A549 (cell line): ENCODE data around the gene ZGLP1. TPM values are rescaled to one million over a fixed set of nuclear protein-coding genes. Genes with fewer than 3 reads are reported as not detected.
"Not testable (repeated sequence)": the region's sequence is repeated elsewhere in the genome, so short reads cannot be mapped to it uniquely, and the experiment has no call there.

Experiments
- ATAC-seq, 2 experiments: fragments of 200-7000 bp in 1 of 2; fragments of >200 bp in 1 of 2; cut with Nextera tagmentation in 1 of 2; cut with Tn5 transposase in 1 of 2; 3 replicates each; pipeline versions ENCODE4 v1.8.0 to v1.9.1; 2018 to 2020; ENCODE audit warnings: mild to moderate bottlenecking in 1 of 2, moderate library complexity in 1 of 2
- CTCF ChIA-PET: fragments of 300-600 bp; sonication (Branson Sonifier 250); formaldehyde crosslinking; extraction: SDS; loops from one replicate; lab custom pipeline; 2021; ENCODE audit warnings: antibody characterized with exemption, inconsistent platforms; lab: Yijun Ruan, JAX
- POLR2A ChIA-PET: fragments of 350-600 bp; formaldehyde crosslinking; extraction: SDS; loops from one replicate; lab custom pipeline; 2021; ENCODE audit warnings: antibody characterized with exemption, inconsistent platforms; lab: Yijun Ruan, JAX
- DNase-seq, 2 experiments: peaks; one replicate each; pipeline versions ENCODE4 v3.0.0 to v3.0.0-alpha.2; 2011 to 2016; ENCODE audit warnings: low read depth in 1 of 2, low spot score in 1 of 2
- FAIRE-seq: peaks from 2 replicates; lab custom pipeline; 2011; peaks lifted over from hg19 to GRCh38; lab: Jason Lieb, UNC
- H3K27ac ChIP-seq, 2 experiments: fragments of >200 bp; sonication (Bioruptor Twin); formaldehyde crosslinking; 3 replicates each; pipeline ENCODE4 v1.5.1; 2016 to 2017
- H3K4me1 ChIP-seq: fragments of >200 bp; sonication (Bioruptor Twin); formaldehyde crosslinking; 3 replicates; pipeline ENCODE4 v1.6.1; 2016
- H3K4me2 ChIP-seq: fragments of >200 bp; sonication (Bioruptor Twin); formaldehyde crosslinking; 3 replicates; pipeline ENCODE4 v1.6.1; 2016
- H3K4me3 ChIP-seq: fragments of >200 bp; sonication (Bioruptor Twin); formaldehyde crosslinking; 3 replicates; pipeline ENCODE4 v1.5.1; 2016
- H3K9me3 ChIP-seq: fragments of >200 bp; sonication (Bioruptor Twin); formaldehyde crosslinking; 3 replicates; pipeline ENCODE4 v1.6.1; 2016
- CHD2 ChIP-seq: fragments of 150-350 bp; IDR thresholded peaks from 2 replicates; pipeline ENCODE4 v1.6.1; 2014; ENCODE audit warnings: low read length; ENCODE audit not compliant: partially characterized antibody
- E2F6 ChIP-seq: IDR thresholded peaks from 2 replicates; pipeline ENCODE4 v1.6.1; 2012; ENCODE audit warnings: low read depth, borderline replicate concordance
- GATA3 ChIP-seq: IDR thresholded peaks from 2 replicates; pipeline ENCODE4 v1.6.1; 2012; ENCODE audit warnings: borderline replicate concordance
- JUN ChIP-seq, 2 experiments: fragments of >200 bp; sonication (Bioruptor Twin); formaldehyde crosslinking; IDR thresholded peaks; 2 replicates in 1 of 2; 3 replicates in 1 of 2; pipeline ENCODE4 v1.6.1; 2016 to 2017
- MAZ ChIP-seq: fragments of 150-350 bp; IDR thresholded peaks from 2 replicates; pipeline ENCODE4 v1.6.1; 2014; ENCODE audit warnings: antibody characterized with exemption, low read depth, low read length, borderline replicate concordance
- POLR2AphosphoS2 ChIP-seq: conservative IDR thresholded peaks from 2 replicates; pipeline ENCODE4 v1.6.1; 2012; ENCODE audit warnings: low read length, improper control_type of control experiment, inconsistent platforms
- RAD21 ChIP-seq, 2 experiments: fragments of >200 bp in 1 of 2; sonication (Bioruptor Twin) in 1 of 2; formaldehyde crosslinking in 1 of 2; IDR thresholded peaks in 1 of 2; conservative IDR thresholded peaks in 1 of 2; 2 replicates in 1 of 2; 3 replicates in 1 of 2; pipeline ENCODE4 v1.6.1; 2012 to 2018; ENCODE audit warnings: inconsistent platforms in 1 of 2
- REST ChIP-seq: fragments of 200-600 bp; sonication (generic); IDR thresholded peaks from 2 replicates; pipeline ENCODE4 v1.6.1; 2016; ENCODE audit warnings: antibody characterized with exemption, mild to moderate bottlenecking, moderate library complexity
- TFCP2L1 ChIP-seq: fragments of 250-450 bp; sonication (Bioruptor Pico); IDR thresholded peaks from 2 replicates; pipeline ENCODE4 v1.5.0; 2021; ENCODE audit warnings: mild to moderate bottlenecking
- ZC3H11A ChIP-seq: fragments of 450-650 bp; IDR thresholded peaks from 2 replicates; pipeline ENCODE4 v1.6.1; 2014; ENCODE audit warnings: antibody characterized with exemption, mild to moderate bottlenecking
- WGBS: methylation state at CpG from one replicate; pipeline ENCODE4 v1.1.6; 2017; ENCODE audit errors: missing lambda C conversion rate; 5-methylcytosine and 5-hydroxymethylcytosine counted together
- polyA plus RNA-seq, 4 experiments: library from polyadenylated mRNA; depleted of rRNA in 3 of 4; stranded (reverse); fragments of >200 nt; fragmentation: RNase III in 1 of 4; extraction: RNeasy Plus Mini Kit Qiagen cat#74134 plus additional on column Dnase treatment in 1 of 4; gene quantifications; 2 replicates in 3 of 4; 3 replicates in 1 of 4; pipeline ENCODE4 v1.2.3, GENCODE V29; 2011 to 2017
- TF ChIP-seq, protein P1 (sequence below): fragments of 250-450 bp; sonication (Bioruptor Pico); IDR thresholded peaks from 2 replicates; pipeline ENCODE4 v1.5.0; 2021; ENCODE audit warnings: mild to moderate bottlenecking, moderate library complexity, borderline replicate concordance
- TF ChIP-seq, protein P2 (sequence below): IDR thresholded peaks from 2 replicates; pipeline ENCODE4 v1.6.1; 2012
- TF ChIP-seq, protein P3 (sequence below): fragments of 450-650 bp; IDR thresholded peaks from 2 replicates; pipeline ENCODE4 v1.6.1; 2014; ENCODE audit warnings: antibody characterized with exemption

The ZGLP1 gene
- polyA plus RNA-seq, 2 of the 4 experiments (the other 2 are of a cell fraction), result 0.84 to 1.9 TPM

DNA sequence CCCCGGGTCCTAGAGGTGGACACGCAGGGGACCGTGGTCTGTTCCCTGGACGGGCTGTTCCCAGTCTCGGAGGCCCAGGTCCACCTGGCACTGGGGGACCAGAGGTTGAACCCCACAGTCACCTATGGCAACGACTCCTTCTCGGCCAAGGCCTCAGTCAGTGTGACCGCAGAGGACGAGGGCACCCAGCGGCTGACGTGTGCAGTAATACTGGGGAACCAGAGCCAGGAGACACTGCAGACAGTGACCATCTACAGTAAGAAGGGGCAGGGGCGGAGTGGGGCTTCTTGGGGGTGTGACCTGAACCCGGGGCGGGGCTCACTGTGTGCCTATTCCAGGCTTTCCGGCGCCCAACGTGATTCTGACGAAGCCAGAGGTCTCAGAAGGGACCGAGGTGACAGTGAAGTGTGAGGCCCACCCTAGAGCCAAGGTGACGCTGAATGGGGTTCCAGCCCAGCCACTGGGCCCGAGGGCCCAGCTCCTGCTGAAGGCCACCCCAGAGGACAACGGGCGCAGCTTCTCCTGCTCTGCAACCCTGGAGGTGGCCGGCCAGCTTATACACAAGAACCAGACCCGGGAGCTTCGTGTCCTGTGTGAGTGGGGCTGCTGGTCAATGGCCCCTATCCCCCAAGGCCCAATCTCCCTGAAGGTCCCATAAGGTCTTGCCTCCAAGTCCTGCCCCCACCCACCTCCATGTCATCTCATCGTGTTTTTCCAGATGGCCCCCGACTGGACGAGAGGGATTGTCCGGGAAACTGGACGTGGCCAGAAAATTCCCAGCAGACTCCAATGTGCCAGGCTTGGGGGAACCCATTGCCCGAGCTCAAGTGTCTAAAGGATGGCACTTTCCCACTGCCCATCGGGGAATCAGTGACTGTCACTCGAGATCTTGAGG is 25.3 kb downstream of the ZGLP1 start (continued):
- TF ChIP-seq REST (no peak), ZC3H11A (no peak), MAZ (no peak), TFCP2L1 (CRISPR knock-in tag) (no peak)

DNA sequence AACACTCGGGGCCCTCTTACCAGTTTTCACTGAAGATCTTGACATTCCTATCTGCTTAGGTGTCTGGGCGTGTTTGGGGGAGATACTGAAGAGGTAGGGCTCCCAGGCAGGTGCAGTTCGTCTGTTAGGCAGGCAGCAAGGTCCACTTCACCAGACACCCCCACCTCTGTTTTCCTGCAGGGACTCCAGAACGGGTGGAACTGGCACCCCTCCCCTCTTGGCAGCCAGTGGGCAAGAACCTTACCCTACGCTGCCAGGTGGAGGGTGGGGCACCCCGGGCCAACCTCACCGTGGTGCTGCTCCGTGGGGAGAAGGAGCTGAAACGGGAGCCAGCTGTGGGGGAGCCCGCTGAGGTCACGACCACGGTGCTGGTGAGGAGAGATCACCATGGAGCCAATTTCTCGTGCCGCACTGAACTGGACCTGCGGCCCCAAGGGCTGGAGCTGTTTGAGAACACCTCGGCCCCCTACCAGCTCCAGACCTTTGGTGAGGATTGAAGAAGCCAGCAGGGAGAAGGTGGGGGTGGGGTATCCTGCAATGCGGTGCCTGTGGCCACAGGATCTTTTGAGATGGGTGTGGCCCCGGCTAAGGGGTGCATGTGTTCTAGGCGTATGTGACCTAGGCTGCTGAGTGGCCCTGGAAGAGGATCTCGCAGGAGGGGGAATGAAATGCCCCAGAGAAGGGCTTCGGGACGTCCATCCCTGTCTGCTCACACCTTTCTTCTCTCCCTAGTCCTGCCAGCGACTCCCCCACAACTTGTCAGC is 26.1 kb downstream of the ZGLP1 start:
- 0 out of 3 replicates have a peak overlapping the region, but pooled peaks have one; percentile 14 for H3K4me2 ChIP-seq
- TF ChIP-seq, protein P1, sequence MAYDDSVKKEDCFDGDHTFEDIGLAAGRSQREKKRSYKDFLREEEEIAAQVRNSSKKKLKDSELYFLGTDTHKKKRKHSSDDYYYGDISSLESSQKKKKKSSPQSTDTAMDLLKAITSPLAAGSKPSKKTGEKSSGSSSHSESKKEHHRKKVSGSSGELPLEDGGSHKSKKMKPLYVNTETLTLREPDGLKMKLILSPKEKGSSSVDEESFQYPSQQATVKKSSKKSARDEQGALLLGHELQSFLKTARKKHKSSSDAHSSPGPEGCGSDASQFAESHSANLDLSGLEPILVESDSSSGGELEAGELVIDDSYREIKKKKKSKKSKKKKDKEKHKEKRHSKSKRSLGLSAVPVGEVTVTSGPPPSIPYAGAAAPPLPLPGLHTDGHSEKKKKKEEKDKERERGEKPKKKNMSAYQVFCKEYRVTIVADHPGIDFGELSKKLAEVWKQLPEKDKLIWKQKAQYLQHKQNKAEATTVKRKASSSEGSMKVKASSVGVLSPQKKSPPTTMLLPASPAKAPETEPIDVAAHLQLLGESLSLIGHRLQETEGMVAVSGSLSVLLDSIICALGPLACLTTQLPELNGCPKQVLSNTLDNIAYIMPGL (CRISPR knock-in tag), result no peak
- H3K27ac ChIP-seq, result no peak overlapping the region
- peak in 1 of 2 experiments; percentile 25; a peak in 1 of 6 replicates for ATAC-seq
- POLR2A ChIA-PET, result no interaction called here
- DNase-seq, result no peak
- H3K4me1 ChIP-seq, result peaks cover 8% of the 10 kb centered on the region; the same call in 1 of the 3 replicates
- 65% methylated on average over 18 of the region's 23 CpGs for WGBS
- CTCF ChIA-PET, result interaction anchor here (0.6 to 4.5 kb wide), 3 partner anchors 14 to 135 kb away, joined by 3 to 15 read pairs (median 3); partner anchors contain the start of gene ICAM1
- H3K4me3 ChIP-seq, result no peak overlapping the region
- no peaks in the 10 kb centered on the region for H3K9me3 ChIP-seq
- FAIRE-seq, result no peak

DNA sequence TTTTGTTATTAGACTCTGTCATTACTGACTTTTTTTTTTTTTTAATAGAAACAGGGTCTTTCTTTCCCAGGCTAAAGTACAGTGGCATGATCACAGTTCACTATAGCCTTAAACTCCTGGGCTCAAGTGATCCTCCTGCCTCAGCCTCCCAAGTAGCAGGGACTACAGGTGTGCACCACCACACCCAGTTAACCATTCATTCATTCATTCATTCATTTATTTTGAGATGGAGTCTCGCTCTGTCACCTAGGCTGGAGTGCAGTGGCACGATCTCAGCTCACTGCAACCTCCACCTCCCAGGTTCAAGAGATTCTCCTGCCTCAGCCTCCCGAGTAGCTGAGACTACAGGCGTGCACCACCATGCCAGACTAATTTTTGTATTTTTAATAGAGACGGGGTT is 27.6 kb downstream of the ZGLP1 start:
- H3K4me2 ChIP-seq, DNase-seq, POLR2A ChIA-PET, FAIRE-seq, H3K4me3 ChIP-seq, ATAC-seq, H3K27ac ChIP-seq, H3K9me3 ChIP-seq, H3K4me1 ChIP-seq: not testable (repeated sequence)
- CTCF ChIA-PET, result interaction anchor here (4.5 kb wide), 1 partner anchor 12 kb away, joined by 15 read pairs; the partner anchor contains the start of gene ICAM1
- WGBS, result 100% methylated on average over 4 of the region's 5 CpGs

DNA sequence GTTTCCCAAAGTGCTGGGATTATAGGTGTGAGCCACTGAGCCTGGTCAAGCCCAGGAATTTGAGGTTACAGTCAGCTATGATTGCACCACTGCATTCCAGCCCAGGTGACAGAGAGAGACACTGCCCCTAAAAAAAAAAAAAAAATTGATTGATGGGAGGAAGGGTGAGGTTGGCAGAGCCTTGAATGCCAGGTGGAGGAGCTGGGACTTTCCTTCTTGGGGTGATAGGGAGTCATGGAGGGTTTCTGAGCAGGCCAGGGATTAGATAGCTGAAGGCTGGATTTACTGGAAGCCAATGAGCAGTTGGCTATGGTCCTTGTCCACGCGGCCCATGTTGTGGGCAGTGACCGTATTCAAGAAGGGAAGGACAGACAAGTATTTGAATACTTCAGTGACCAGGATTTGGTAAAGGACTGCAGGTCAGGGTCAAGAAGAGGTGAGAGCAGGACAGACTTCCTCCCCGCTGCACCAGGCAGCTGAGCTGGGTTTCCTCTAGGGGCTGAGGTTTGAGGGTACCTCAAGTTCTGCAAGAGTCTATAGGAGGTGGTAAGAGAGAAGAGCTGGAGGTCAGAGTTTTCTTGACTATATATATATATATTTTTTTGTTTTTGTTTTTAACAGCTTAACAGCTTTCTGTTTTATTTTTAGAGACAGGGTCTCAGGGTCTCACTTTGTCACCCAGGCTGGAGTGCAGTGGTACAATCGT is 29.7 kb downstream of the ZGLP1 start:
- Histone ChIP-seq H3K4me3 (no peak overlapping the region), H3K4me2 (no peak overlapping the region), H3K27ac (no peak overlapping the region), H3K9me3 (no peaks in the 10 kb centered on the region), H3K4me1 (peaks cover 8% of the 10 kb centered on the region; the same call in 1 of the 3 replicates)
- no peak for DNase-seq
- no peak for ATAC-seq
- no peak for TF ChIP-seq CHD2
- no peak for TF ChIP-seq MAZ
- no peak for TF ChIP-seq RAD21 (conservative IDR thresholded peaks at IDR 0.05 in 1 of 2, IDR thresholded peaks at IDR 0.05 in 1 of 2)
- TF ChIP-seq POLR2AphosphoS2, result no peak
- TF ChIP-seq, protein P2, sequence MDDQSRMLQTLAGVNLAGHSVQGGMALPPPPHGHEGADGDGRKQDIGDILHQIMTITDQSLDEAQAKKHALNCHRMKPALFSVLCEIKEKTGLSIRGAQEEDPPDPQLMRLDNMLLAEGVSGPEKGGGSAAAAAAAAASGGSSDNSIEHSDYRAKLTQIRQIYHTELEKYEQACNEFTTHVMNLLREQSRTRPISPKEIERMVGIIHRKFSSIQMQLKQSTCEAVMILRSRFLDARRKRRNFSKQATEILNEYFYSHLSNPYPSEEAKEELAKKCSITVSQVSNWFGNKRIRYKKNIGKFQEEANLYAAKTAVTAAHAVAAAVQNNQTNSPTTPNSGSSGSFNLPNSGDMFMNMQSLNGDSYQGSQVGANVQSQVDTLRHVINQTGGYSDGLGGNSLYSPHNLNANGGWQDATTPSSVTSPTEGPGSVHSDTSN, result no peak
- TF ChIP-seq, protein P3, sequence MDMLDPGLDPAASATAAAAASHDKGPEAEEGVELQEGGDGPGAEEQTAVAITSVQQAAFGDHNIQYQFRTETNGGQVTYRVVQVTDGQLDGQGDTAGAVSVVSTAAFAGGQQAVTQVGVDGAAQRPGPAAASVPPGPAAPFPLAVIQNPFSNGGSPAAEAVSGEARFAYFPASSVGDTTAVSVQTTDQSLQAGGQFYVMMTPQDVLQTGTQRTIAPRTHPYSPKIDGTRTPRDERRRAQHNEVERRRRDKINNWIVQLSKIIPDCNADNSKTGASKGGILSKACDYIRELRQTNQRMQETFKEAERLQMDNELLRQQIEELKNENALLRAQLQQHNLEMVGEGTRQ, result no peak
- no peak for TF ChIP-seq GATA3
- TF ChIP-seq TFCP2L1 (CRISPR knock-in tag), result no peak
- TF ChIP-seq JUN (IDR thresholded peaks at IDR 0.05), result no peak
- TF ChIP-seq E2F6, result no peak
- POLR2A ChIA-PET, result no interaction called here
- CTCF ChIA-PET, result interaction anchor here (4.5 to 5.0 kb wide), 2 partner anchors 10 to 21 kb away, joined by 15 to 16 read pairs; partner anchors contain the start of gene ICAM1
- WGBS, result 77% methylated on average over 5 of the region's 5 CpGs
- no peak for FAIRE-seq
